GM18517 (cell line): ENCODE data around the gene FHIT.
"Not testable (repeated sequence)": the region's sequence is repeated elsewhere in the genome, so short reads cannot be mapped to it uniquely, and the experiment has no call there.

Experiments
- ATAC-seq: cut with Tn5 transposase; IDR thresholded peaks from one replicate; pipeline ENCODE4 v1.9.1; 2021; ENCODE audit warnings: mild to moderate bottlenecking, moderate library complexity; ENCODE audit not compliant: unreplicated experiment

Gene FHIT

DNA sequence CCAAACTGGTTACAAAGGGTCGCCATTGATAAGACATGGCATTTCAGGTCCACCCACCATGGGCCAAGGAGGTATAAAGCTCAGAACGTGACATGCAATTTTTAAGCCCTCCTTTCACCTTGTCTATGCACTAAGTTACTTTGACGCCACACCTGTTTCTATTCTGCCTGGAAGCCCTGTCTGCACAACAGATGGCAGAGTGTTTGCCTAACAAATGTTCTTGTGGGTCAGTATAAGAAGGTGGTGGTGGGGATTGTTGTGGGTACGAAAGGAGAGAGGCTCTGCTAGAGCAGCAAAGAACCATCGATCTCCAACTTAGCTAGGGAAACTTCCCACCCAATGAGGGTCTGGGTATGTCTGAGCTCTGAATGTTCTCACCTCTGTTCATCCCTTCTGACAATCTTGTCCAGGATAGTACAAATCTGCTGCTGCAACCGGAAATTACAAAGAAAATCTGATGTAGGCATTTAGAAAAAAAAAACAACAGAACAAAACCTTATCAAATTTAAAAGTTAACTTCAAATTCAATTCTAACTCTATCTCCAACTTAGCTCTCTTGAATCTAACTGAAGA is 1256.4 kb downstream of the FHIT start:
- no peak for ATAC-seq

GRCh38 chr3:59992578-59992977 is 1258.7 kb downstream of the FHIT start:
- ATAC-seq = no peak

DNA sequence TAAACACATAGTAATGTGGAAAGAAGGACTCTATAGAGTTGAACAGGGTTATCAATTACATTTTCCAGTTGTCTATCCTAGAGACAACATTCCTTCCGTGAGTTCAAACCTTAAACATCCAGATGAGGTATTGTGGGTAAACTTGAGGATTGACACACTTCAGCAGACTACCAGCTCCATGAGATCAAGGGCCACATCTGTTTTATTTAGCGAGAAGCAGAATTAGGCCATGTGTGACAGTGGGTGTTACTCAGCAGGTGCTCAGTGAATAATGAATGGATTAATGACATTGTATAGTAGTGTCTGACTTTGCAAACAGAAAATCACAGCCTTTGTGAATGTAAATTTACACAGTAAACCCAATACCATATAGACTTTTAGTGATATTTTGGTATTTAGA is 1260.3 kb downstream of the FHIT start:
- ATAC-seq = no peak

DNA sequence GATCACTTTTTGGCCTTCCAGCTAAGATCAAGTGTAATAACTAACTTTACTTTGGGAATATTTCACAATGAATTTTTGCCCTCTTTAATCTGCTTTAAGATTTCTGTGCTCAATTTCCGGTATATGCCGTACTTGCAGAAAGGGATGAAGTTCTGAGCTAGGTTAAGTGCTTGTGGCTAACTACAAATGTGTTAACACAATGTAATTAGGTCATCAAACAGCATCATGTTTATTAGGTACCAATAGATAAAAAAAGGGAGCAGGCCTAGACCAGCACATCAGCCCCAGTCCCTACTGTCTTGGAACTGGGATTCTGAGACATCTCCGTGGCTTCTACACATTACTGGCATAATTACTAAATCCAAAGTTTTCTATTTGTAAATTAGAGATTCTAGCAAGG is 1268.7 kb downstream of the FHIT start:
- no peak for ATAC-seq

DNA sequence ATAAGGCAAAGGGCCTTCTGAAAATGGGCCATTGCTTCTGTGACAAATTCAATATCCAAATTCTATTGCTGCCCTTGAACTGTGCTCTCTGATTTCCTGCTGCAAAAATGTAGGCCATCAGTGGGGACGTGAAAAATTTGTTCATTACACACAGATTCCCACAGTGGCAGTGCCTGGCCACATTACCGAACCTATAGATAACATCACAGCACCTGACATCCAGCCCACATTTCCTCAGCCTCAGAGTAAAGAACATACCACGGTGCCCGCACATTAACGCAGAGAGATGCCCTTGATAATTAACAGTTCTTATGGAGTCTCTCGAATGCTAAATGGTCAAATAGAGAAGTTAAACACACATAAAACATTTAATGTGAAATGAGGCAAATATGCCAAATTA is 1269.9 kb downstream of the FHIT start:
- no peak for ATAC-seq

DNA sequence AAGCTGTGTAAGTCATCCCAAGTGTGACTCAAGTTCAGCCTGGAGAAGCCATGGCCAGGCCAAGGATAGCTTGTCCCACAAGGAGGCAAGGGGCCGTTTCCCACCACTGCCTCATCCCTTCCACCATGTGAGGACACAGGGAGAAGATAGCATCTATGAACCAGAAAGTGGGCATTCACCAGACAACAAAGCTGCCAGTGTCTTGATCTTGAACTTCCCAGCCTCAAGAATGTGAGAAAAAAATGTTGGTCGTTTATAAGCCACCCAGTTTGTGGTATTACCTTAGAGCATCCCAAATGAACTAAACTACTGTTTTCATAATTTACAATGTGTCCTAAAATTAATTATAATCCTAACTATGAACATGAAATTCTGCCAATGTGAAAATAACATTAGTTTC is 1270.7 kb downstream of the FHIT start:
- no peak for ATAC-seq

DNA sequence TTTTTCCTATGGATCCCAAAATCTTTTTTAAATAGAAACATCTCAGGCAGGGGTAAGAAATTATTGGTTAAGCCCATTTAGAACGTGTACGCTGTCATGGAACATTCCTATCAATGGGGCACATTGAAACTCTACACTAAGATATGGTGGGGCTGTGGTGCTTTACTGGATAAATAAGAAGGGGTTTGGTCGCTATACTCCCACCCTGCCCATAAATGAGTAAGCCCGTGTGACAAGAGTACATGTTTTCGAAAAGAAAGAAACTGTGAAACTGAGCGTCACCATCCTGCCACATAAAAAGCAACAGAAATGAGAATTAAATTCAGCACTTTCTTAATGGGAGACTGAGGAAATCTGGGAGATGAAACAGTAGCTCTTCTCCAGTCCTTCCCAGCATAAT is 1271.7 kb downstream of the FHIT start:
- no peak for ATAC-seq

- ATAC-seq = no peak
Measured at GRCh38 chr3:59978979-59979378, 1272.3 kb downstream of the FHIT start.

DNA sequence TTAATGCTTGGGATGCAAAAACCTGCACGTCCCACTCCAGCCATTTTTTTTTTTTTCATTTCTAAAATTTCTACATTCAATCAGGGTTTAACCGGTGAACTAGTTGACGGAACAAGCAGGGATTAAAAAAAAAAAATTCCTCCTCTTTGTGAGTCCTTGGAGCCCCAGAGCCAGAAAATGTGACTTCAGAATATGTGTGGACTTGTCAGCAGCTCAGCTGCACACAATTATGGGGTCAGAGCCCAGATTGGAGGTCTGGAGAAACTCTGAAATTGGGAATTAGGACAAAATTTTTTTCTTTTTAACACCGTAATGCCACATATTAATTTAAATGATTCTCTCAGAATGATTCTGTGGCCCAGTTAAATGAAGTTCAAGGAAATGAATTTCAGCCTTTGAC is 1280.5 kb downstream of the FHIT start:
- ATAC-seq = no peak

DNA sequence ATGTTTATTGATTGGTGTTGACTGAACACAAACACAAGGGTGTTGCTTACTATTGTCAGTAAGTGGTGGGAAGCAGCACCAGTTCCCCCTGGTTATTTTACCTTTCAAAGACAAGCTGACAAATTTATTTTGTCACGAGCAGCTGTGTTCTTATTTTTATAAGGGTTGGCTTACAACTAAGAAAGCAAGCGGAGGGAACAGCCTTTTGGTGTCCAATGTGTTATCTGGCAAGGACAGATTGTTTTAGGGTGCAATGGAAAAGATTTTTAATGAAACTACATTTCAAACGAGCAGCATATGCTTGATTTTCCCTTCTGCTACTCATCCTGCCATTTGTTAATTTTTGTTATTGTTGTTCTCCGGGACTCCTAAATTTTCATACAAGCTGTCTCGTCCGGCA is 1280.9 kb downstream of the FHIT start:
- ATAC-seq = no peak

- ATAC-seq = no peak
Measured at GRCh38 chr3:59968513-59969045, 1282.7 kb downstream of the FHIT start.

- ATAC-seq = no peak
Measured at GRCh38 chr3:59963676-59964075, 1287.6 kb downstream of the FHIT start.

DNA sequence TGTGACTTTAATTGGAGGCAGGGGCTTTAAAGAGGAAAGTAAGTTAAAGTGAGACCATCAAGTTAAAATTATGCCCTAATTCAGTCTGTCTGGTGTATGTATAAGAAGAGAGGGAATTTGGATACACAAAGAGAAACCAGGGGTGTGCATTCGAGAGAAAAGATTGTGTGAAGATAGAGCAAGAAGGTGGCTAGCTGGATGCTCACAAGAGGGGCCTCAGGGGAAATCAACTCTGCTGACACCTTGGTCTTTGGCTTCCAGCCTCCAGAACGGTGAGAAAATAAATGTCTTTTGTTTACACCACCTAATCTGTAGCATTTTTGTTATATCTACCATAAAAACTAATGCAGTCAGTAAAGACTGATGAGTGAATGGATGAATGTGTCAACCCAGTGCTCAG is 1294.1 kb downstream of the FHIT start:
- ATAC-seq = no peak

DNA sequence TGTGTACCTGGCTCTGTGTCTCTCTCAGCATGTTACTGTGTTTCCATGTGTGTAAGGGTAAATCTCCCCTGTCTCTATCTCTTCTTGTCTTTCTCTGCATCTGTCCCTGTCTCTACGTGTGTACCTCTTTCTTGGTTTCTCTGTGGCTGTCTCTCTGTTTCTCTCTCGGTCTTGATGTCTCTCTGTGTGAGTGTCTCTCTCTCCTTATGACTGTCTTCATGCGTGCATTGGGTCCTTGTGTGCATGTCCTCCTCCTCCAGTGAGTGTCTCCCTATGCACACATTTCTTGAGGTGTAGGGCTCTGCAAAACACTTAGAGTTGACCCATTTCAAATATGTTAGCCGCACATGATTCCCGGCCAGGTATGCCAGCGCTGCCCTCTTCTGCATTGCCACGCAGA is 1298.1 kb downstream of the FHIT start:
- ATAC-seq = no peak

DNA sequence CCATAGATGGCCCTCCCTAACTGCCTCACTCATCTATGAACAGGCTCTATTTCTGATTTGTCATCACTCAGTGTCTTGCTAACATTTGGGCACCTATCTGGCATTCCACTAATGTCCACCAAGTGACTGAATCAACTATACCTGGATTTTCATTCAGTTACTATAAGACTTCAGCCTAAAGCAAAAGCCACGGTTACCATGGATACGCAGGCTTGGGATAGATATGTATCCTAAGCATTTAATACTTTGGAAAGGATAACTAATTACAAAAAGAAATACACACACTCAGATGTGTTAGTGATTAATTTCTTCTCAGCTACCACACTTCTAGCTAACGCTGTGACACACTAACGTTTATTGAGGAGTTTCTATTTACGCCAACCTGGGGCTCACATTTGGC is 1301.9 kb downstream of the FHIT start:
- no peak for ATAC-seq

- no peak for ATAC-seq
Measured at GRCh38 chr3:59946401-59946800, 1304.9 kb downstream of the FHIT start.

DNA sequence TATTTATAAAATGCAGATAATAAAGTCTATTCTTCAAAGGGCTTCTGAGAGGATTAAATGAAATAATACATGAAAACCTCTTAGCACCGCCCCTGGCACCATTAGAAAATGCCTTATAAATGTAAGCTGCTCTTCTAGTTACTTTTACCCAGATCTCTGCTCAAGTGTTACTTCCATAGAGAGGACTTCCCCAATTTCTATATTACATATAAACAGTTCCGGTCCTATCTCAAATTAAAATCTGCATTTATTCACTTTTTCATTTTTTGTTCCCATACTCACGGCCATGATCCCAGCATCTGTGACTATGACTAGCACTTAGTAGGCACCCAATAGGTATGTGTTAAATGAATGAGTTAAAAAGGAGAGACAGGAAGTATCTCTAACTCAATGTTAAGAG is 1310.5 kb downstream of the FHIT start:
- ATAC-seq = no peak

- no peak for ATAC-seq
Measured at GRCh38 chr3:59939826-59940426, 1311.3 kb downstream of the FHIT start.

DNA sequence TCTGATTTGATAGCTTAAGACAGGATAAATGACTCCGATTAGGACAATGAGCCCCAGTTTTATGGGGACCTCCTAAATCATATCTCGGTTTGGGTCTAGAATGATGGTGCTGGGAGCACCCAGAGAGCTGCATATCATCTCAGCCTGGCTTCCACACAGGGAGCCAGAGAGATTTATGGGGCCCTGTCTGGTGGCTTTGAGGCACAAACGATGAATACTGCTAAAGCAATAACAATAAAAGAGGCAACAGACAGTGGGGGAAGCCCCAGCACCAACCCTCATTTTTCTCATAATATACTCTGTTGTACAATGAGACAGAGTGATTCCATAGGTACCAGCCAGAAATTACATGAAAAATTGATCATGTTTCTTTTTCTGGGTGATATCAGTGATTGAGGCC is 1312.4 kb downstream of the FHIT start:
- ATAC-seq = no peak

- ATAC-seq = no peak
Measured at GRCh38 chr3:59937201-59937600, 1314.1 kb downstream of the FHIT start.

- no peak for ATAC-seq
Measured at GRCh38 chr3:59936472-59936871, 1314.8 kb downstream of the FHIT start.

DNA sequence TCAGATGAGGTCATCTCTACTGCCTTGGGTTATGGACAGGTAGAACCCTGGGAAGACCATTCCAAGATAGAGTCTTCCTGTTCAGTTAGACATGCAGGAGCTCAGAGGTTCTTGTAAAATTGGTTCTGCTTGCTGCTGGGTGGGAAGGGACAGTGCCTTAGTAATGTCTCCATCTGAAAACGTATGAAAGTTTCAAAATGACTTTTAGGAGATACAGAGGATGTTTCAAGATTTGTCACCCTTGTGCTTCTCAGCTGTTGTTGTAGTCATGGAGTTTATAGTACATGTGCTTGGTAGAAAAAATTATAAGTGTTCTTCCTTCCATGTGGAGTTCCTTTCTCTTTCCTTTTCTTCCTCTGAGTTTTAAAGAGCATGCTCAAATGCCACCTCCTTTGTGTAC is 1316.2 kb downstream of the FHIT start:
- peak; percentile 98 for ATAC-seq

DNA sequence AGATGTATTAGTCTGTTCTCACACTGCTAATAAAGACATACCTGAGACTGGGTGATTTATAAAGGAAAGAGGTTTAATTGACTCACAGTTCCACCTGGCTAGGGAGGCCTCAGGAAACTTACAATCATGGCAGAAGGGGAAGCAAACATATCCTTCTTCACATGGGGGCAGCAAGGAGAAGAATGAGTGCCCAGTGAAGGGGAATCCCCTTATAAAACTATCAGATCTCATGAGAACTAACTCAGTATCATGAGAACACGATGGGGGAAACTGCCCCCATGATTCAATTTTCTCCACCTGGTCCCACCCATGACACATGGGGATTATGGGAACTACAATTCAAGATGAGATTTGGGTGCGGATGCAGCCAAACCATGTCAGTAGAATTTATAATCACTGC is 1316.7 kb downstream of the FHIT start:
- not testable (repeated sequence) for ATAC-seq
